HG03097 (cell line): Measurements from ENCODE around the gene TXNRD1.

Source experiments
- ATAC-seq: cut with Tn5 transposase; IDR thresholded peaks from one replicate; pipeline ENCODE4 v1.9.1; 2021; ENCODE audit not compliant: unreplicated experiment, low FRiP score

Gene TXNRD1

DNA sequence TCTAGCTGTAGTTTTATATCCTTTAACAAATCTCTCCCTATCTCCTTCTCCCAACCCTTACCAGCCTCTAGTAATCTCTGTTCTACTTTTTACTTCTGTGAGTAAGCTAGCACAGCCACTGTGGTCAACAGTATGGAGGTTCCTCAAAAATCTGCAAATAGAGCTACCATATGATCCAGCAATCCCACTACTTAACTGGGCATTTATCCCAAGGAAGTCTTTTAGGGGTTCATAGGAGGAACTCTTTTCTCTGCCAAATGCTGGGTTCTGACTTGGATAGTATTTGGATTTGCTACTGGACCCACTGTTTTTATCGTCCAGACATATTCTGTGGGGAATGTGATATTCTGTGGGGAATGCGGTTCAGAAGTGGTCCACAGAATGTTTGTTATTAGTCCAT lies 129.1 kb downstream of the TXNRD1 start:
- ATAC-seq = no peak

DNA sequence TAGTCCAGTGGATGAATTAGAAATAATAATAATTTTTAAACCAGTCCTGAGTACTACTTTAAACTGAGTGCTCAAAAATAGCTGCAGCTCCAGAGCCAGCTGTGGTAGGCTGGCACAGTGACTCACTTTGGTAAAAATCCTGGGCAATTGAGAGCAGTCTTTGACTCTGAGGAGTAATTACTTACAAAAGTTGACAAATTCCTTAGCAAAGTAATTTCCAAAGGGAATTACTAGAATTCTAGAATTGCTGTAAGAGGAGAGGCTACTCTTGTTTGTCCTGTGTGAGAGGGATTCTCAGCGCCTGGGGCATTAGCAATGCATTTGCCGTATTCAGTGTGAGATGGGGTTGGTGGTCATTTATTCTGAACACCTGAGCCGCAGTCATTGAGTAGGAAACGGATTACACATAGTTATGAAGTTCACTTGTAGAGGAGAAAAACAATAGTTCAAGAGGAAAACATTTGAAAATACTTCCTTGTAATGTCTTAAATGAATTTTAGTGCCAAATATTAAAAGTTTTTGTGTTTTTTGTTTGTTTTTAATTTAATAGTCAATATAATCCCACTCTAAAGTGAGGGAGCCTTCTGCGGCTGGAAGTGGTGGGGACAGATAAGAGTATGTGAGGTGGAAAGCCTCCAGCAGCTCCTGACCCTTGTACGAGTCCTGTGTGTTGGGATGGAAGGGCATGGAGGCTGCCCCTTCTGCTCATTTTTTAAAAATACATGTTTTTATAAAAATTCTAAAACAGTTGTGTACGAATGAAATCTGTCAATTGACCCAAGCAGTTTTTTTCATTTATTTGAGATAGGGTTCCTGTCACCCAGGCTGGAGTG lies 129.9 kb downstream of the TXNRD1 start:
- ATAC-seq = no peak

- no peak for ATAC-seq
These were observed 131.9 kb downstream of the TXNRD1 start for GRCh38 chr12:104347374-104348075.

DNA sequence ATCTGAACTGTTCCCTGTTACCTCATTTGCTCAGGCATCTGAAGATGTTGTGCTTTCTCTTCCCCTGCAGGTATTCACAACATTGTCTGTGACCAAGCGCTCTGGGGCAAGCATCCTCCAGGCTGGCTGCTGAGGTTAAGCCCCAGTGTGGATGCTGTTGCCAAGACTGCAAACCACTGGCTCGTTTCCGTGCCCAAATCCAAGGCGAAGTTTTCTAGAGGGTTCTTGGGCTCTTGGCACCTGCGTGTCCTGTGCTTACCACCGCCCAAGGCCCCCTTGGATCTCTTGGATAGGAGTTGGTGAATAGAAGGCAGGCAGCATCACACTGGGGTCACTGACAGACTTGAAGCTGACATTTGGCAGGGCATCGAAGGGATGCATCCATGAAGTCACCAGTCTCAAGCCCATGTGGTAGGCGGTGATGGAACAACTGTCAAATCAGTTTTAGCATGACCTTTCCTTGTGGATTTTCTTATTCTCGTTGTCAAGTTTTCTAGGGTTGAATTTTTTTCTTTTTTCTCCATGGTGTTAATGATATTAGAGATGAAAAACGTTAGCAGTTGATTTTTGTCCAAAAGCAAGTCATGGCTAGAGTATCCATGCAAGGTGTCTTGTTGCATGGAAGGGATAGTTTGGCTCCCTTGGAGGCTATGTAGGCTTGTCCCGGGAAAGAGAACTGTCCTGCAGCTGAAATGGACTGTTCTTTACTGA lies 132.9 kb downstream of the TXNRD1 start:
- ATAC-seq = no peak

- no peak for ATAC-seq
These were observed 133.5 kb downstream of the TXNRD1 start for GRCh38 chr12:104348994-104349494.

GRCh38 chr12:104350211-104351056 lies 134.9 kb downstream of the TXNRD1 start:
- no peak for ATAC-seq

- no peak for ATAC-seq
These were observed 135.7 kb downstream of the TXNRD1 start for GRCh38 chr12:104351057-104351983.

DNA sequence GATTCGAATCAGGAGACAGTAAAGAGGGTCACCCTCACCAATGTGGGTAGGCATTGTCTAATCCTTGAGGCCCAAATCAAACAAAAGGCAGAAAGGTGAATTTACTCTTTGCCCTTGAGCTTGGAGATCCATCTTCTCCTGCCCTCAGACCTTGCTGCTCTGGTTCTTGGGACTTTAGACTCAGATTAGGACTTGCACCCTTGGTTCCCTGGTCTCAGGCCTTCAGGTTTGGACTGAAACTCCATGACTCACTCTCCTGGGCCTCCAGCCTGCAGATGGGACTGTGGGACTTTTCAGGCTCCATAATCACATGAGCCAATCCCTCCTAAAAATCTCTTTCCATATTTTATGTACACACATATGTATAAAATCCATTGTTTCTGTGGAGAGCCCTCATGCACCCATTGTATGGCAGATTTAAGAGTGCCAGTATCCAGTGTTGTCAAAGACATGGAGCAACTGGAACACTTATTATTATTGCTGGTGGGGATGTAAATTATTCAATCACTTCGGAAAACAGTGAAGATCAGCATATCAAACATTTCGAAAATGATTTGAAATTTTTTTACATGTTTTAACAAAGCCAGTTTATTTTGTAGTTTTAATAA lies 136.6 kb downstream of the TXNRD1 start:
- no peak for ATAC-seq

- ATAC-seq = no peak
These were observed 137.7 kb downstream of the TXNRD1 start for GRCh38 chr12:104353012-104353981.

GRCh38 chr12:104354167-104354867 lies 138.7 kb downstream of the TXNRD1 start:
- no peak for ATAC-seq

GRCh38 chr12:104354868-104355570 lies 139.4 kb downstream of the TXNRD1 start:
- ATAC-seq = no peak

- no peak for ATAC-seq
These were observed 140.1 kb downstream of the TXNRD1 start for GRCh38 chr12:104355630-104356029.

DNA sequence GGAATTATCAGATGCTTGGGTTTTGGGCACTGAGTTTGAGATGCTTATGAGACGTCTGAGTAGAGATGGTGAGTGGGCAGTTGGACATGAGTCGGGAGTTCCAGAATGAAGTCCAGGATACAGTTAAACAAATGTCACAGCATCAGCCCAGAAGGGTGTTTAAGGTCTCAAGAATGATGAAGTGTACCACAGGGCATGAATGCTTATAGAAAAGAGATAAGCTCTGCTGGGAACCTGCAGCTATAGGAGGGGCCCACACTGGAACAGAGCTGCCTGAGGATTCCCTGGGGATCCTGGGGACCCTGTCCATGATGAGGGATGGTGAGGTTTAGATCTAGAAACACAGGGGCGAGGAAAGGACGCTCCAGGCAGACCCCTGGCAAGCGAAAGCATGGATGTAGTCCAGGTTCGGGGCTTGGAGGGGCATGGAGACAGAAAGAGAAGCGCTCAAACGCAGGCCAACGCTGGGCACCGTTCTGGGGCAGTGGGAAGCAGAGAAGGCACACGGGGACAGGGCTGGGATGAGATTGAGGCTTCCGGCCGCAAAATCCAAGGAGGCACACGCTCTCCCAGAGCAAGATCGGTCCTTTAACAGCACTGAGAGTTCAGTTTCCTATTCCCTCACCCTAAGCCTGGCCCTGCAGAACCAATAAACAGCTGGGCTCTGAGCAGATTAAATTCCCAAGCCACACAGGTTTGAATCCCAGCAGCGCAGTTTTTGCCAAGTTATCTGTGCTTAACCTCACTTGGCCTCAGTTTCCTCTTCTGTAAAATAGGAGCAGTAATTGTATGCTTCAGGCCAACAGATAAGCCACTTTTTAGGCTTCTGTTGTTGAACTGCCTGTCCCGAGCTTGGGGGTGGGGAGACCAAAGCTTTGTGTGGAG lies 140.9 kb downstream of the TXNRD1 start:
- ATAC-seq = no peak

DNA sequence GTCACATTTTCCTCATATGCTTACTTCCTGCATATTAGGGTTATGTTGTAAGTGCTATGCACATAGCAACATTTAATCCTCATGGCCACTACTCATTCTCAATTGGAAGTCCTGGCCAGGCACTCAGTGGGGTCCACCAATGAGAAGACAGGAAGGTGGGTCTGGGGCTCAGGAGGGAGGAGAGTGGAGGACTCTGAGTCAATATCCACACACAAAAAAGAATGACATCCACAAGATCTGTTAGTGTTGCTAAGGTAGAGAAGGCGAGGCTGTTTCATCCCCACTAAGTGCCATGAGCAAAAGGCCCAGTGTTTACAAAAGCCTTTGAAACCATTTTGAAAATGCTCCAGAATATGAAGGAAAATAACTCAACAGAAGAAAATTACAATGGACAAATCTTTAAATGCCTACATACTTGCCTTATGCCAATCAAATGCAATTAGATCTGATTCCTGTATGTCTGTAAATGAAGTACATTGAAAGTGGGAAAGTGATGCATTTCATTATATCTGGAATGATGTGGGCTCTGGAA lies 141.9 kb downstream of the TXNRD1 start:
- ATAC-seq = no peak

- peak; percentile 58 for ATAC-seq
These were observed 142.9 kb downstream of the TXNRD1 start for GRCh38 chr12:104358353-104359003.
